CD4-positive, alpha-beta T cell treated with Interleukin-6 for 4 hours (primary cell): Measurements from ENCODE around the gene CXCR5.
A peak's percentile ranks its signal among the peaks of the same experiment; 100 is the strongest.

ENCODE experiments used
- DNase-seq: peaks from one replicate; pipeline ENCODE4 v3.0.0-alpha.2; 2020; ENCODE audit warnings: mixed read lengths

Gene CXCR5

GRCh38 chr11:118929501-118930093 is 45.9 kb downstream of the CXCR5 start:
- DNase-seq: peak; percentile 88

- peak; percentile 90 for DNase-seq
Measured at GRCh38 chr11:118930094-118930712, 46.5 kb downstream of the CXCR5 start.

- no peak for DNase-seq
Measured at GRCh38 chr11:118931571-118931970, 47.9 kb downstream of the CXCR5 start.

GRCh38 chr11:118933486-118933885 is 49.8 kb downstream of the CXCR5 start:
- DNase-seq: no peak

- no peak for DNase-seq
Measured at GRCh38 chr11:118935376-118935775, 51.7 kb downstream of the CXCR5 start.

GRCh38 chr11:118938491-118939403 is 55.1 kb downstream of the CXCR5 start:
- no peak for DNase-seq

GRCh38 chr11:118939404-118939915 is 55.8 kb downstream of the CXCR5 start:
- no peak for DNase-seq

- peak; percentile 76 for DNase-seq
Measured at GRCh38 chr11:118939953-118940598, 56.4 kb downstream of the CXCR5 start.

- no peak for DNase-seq
Measured at GRCh38 chr11:118947091-118947490, 63.4 kb downstream of the CXCR5 start.
